HCT116 (cell line): ENCODE data around the gene RTN4RL2. TPM values are rescaled to one million over a fixed set of nuclear protein-coding genes. Genes with fewer than 3 reads are reported as not detected.

Source experiments
- ATAC-seq: fragments of 200-7000 bp; cut with Tn5 transposase; 2 replicates; pipeline ENCODE4 v1.9.1; 2020; ENCODE audit warnings: mild to moderate bottlenecking, moderate library complexity
- BruUV-seq: library from RNA; stranded (reverse); fragments of 400-500 nt; replicated peaks from 2 replicates; lab custom pipeline; 2021; lab: Mats Ljungman, UMichigan
- CTCF ChIA-PET: fragments of 300-600 bp; sonication (Branson Sonifier 250); formaldehyde crosslinking; loops from one replicate; lab custom pipeline; 2021; ENCODE audit warnings: antibody characterized with exemption; lab: Charles Lee
- POLR2A ChIA-PET: fragments of 300-600, 350-600 bp; sonication (Branson Sonifier 250); formaldehyde crosslinking; loops from one replicate; lab custom pipeline; 2021; ENCODE audit warnings: antibody characterized with exemption; lab: Charles Lee
- RAD21 ChIA-PET, 2 experiments: fragments of 300-600 bp; sonication (Branson Sonifier 250); formaldehyde crosslinking; loops; one replicate each; lab custom pipeline; 2023; ENCODE audit warnings: low total read pairs in 2 of 2; ENCODE audit not compliant: uncharacterized antibody in 2 of 2, unreplicated experiment in 2 of 2, low non-redundant PET in 1 of 2; lab: Charles Lee
- DNase-seq: peaks from one replicate; pipeline ENCODE4 v3.0.0-alpha.2; 2010; ENCODE audit warnings: low read depth, low spot score
- H2AFZ ChIP-seq: fragments of 200-600 bp; shearing (Covaris generic), sonication (generic); 2 replicates; pipeline ENCODE4 v1.6.1; 2017; ENCODE audit warnings: low read depth, mixed run types, mixed read lengths, antibody characterized with exemption, low read length; ENCODE audit not compliant: poor library complexity, severe bottlenecking
- H3K27ac ChIP-seq: 2 replicates; pipeline ENCODE4 v1.5.1; 2012; ENCODE audit warnings: low read depth, low read length
- H3K27me3 ChIP-seq: fragments of 200-600 bp; sonication (generic); 2 replicates; pipeline ENCODE4 v1.6.1; 2016; ENCODE audit warnings: mixed run types, low read length, mixed read lengths; ENCODE audit not compliant: insufficient read depth
- H3K36me3 ChIP-seq, 2 experiments: fragments of 200-500 bp in 1 of 2; fragments of 200-600 bp in 1 of 2; sonication (Bioruptor generic) in 1 of 2; sonication (generic) in 1 of 2; 2 replicates each; pipeline versions ENCODE4 v1.5.1 to v1.6.1; 2014 to 2016; ENCODE audit warnings: low read length in 2 of 2, inconsistent platforms in 1 of 2, mixed read lengths in 1 of 2, mixed run types in 1 of 2; ENCODE audit not compliant: insufficient read depth in 2 of 2, control insufficient read depth in 1 of 2
- H3K4me1 ChIP-seq, 2 experiments: fragments of 200-600 bp in 1 of 2; sonication (generic) in 1 of 2; 2 replicates each; pipeline versions ENCODE4 v1.5.1 to v1.6.1; 2012 to 2017; ENCODE audit warnings: low read length in 2 of 2, inconsistent platforms in 1 of 2, mild to moderate bottlenecking in 1 of 2, mixed read lengths in 1 of 2, mixed run types in 1 of 2, moderate library complexity in 1 of 2; ENCODE audit not compliant: insufficient read depth in 2 of 2, control insufficient read depth in 1 of 2
- H3K4me2 ChIP-seq: fragments of 200-600 bp; sonication (generic); 2 replicates; pipeline ENCODE4 v1.6.1; 2017; ENCODE audit warnings: mixed run types, low read length, mixed read lengths
- H3K4me3 ChIP-seq, 2 experiments: fragments of 200-600 bp in 1 of 2; sonication (generic) in 1 of 2; replicated peaks in 1 of 2; 2 replicates each; pipeline ENCODE4 v1.5.1; 2011 to 2016; ENCODE audit warnings: low read length in 2 of 2, control low read depth in 1 of 2, low read depth in 1 of 2, mild to moderate bottlenecking in 1 of 2, mixed read lengths in 1 of 2, mixed run types in 1 of 2
- H3K79me2 ChIP-seq: fragments of 200-600 bp; sonication (generic); 2 replicates; pipeline ENCODE4 v1.6.1; 2017; ENCODE audit warnings: mild to moderate bottlenecking, mixed run types, low read length, moderate library complexity, mixed read lengths; ENCODE audit not compliant: insufficient read depth
- H3K9ac ChIP-seq: fragments of 200-600 bp; sonication (generic); 2 replicates; pipeline ENCODE4 v1.6.1; 2016; ENCODE audit warnings: low read length, mixed read lengths
- H3K9me2 ChIP-seq: fragments of 200-600 bp; sonication (generic), shearing (Covaris generic); 2 replicates; pipeline ENCODE4 v1.6.1; 2017; ENCODE audit warnings: mixed run types, mild to moderate bottlenecking, moderate library complexity; ENCODE audit not compliant: insufficient read depth
- H3K9me3 ChIP-seq, 2 experiments: fragments of 200-500 bp in 1 of 2; fragments of 200-600 bp in 1 of 2; sonication (Bioruptor generic) in 1 of 2; sonication (generic) in 1 of 2; 2 replicates each; pipeline ENCODE4 v1.6.1; 2014 to 2017; ENCODE audit warnings: low read length in 2 of 2, mixed read lengths in 2 of 2, inconsistent platforms in 1 of 2, low read depth in 1 of 2, mild to moderate bottlenecking in 1 of 2, mixed run types in 1 of 2, moderate library complexity in 1 of 2; ENCODE audit not compliant: control insufficient read depth in 1 of 2, insufficient read depth in 1 of 2
- H4K20me1 ChIP-seq: fragments of 200-600 bp; sonication (generic), shearing (Covaris generic); 2 replicates; pipeline ENCODE4 v1.6.1; 2017; ENCODE audit warnings: mixed run types, mild to moderate bottlenecking, moderate library complexity; ENCODE audit not compliant: insufficient read depth
- CEBPB ChIP-seq: IDR thresholded peaks from 2 replicates; pipeline ENCODE4 v1.6.1; 2012; ENCODE audit warnings: low read depth
- CTCF ChIP-seq, 3 experiments: fragments of 200-600 bp in 1 of 3; sonication (generic) in 1 of 3; IDR thresholded peaks in 2 of 3; conservative IDR thresholded peaks in 1 of 3; 2 replicates each; pipeline ENCODE4 v1.5.1; 2012 to 2017; ENCODE audit warnings: low read depth in 2 of 3, low read length in 2 of 3, antibody characterized with exemption in 1 of 3, borderline replicate concordance in 1 of 3, control low read depth in 1 of 3, mild to moderate bottlenecking in 1 of 3, mixed read lengths in 1 of 3, mixed run types in 1 of 3, moderate library complexity in 1 of 3; ENCODE audit not compliant: insufficient read depth in 1 of 3
- EGR1 ChIP-seq: IDR thresholded peaks from 2 replicates; pipeline ENCODE4 v1.6.1; 2012; ENCODE audit warnings: low read depth
- EZH2 ChIP-seq: fragments of 200-600 bp; sonication (generic); IDR thresholded peaks from 2 replicates; pipeline ENCODE4 v1.6.1; 2017; ENCODE audit warnings: antibody characterized with exemption, mixed run types
- EZH2phosphoT487 ChIP-seq: fragments of 200-600 bp; IDR thresholded peaks from 2 replicates; pipeline ENCODE4 v1.6.1; 2018; ENCODE audit warnings: antibody characterized with exemption, borderline replicate concordance
- JUND ChIP-seq: IDR thresholded peaks from 2 replicates; pipeline ENCODE4 v1.6.1; 2012
- MAX ChIP-seq: IDR thresholded peaks from 2 replicates; pipeline ENCODE4 v1.6.1; 2012
- POLR2A ChIP-seq: IDR thresholded peaks from 2 replicates; pipeline ENCODE4 v1.7.0; 2011; ENCODE audit warnings: borderline replicate concordance; ENCODE audit not compliant: insufficient read depth, insufficient read length; ENCODE audit errors: extremely low read depth
- REST ChIP-seq: IDR thresholded peaks from 2 replicates; pipeline ENCODE4 v1.6.1; 2012; ENCODE audit warnings: low read depth
- TCF7L2 ChIP-seq: IDR thresholded peaks from 2 replicates; pipeline ENCODE4 v1.7.0; 2011; ENCODE audit warnings: borderline replicate concordance, inconsistent platforms; ENCODE audit not compliant: insufficient read depth, insufficient read length; ENCODE audit errors: extremely low read depth
- YY1 ChIP-seq: IDR thresholded peaks from 2 replicates; pipeline ENCODE4 v1.6.1; 2011; ENCODE audit warnings: low read length, low read depth, moderate library complexity, mild to moderate bottlenecking; ENCODE audit not compliant: insufficient replicate concordance; ENCODE audit errors: extremely low read depth
- ZBTB33 ChIP-seq: IDR thresholded peaks from 2 replicates; pipeline ENCODE4 v1.6.1; 2011; ENCODE audit warnings: mild to moderate bottlenecking, low read length, moderate library complexity; ENCODE audit not compliant: insufficient replicate concordance; ENCODE audit errors: extremely low read depth
- ZNF274 ChIP-seq: fragments of 200-500 bp; sonication (Bioruptor generic); IDR thresholded peaks from 2 replicates; pipeline ENCODE4 v1.6.1; 2014; ENCODE audit warnings: mild to moderate bottlenecking, low read depth, low read length, inconsistent platforms
- intact Hi-C: fragments of 100-400 bp; cut with micrococcal nuclease; formaldehyde crosslinking; loops from 2 replicates; pipeline ENCODE4 v1.10.0; 2022
- total RNA-seq: library from RNA; stranded (reverse); gene quantifications from one replicate; pipeline ENCODE4 v1.2.1, GENCODE V29; 2021; ENCODE audit not compliant: unreplicated experiment

The RTN4RL2 gene
- total RNA-seq, 1 experiment from 2014 or later = 24.0 TPM

- ATAC-seq = no peak
- no peak overlapping the region for H3K4me2 ChIP-seq
- no peak for DNase-seq
- POLR2A ChIA-PET = no interaction called here
- CTCF ChIA-PET = interaction anchor here (1.1 kb wide), 1 partner anchor 17 kb away, joined by 3 read pairs; no protein-coding TSS in a partner anchor
- RAD21 ChIA-PET = no interaction called here
- H3K79me2 ChIP-seq = no peaks in the 10 kb centered on the region
- no peaks in the 10 kb centered on the region for H4K20me1 ChIP-seq
- H3K36me3 ChIP-seq = no peaks in the 10 kb centered on the region
- H3K9ac ChIP-seq = no peak overlapping the region
- no peaks in the 10 kb centered on the region for H3K9me3 ChIP-seq
- H3K9me2 ChIP-seq = no peaks in the 10 kb centered on the region
- H3K4me1 ChIP-seq = peaks cover 14 to 36% of the 10 kb centered on the region in 2 experiments; a peak in 3 of 4 replicates
- no peak overlapping the region for H3K27ac ChIP-seq
- no TSS peak for BruUV-seq
- TF ChIP-seq POLR2A (no peak), MAX (no peak), EZH2phosphoT487 (no peak), REST (no peak), CTCF (IDR thresholded peaks at IDR 0.05 in 2 of 3, conservative IDR thresholded peaks at IDR 0.05 in 1 of 3; ENCODE audit: borderline replicate concordance in 1 of 3, insufficient read depth in 1 of 3, low read depth in 2 of 3, low read length in 2 of 3) (no peak), JUND (no peak), ZNF274 (no peak), EZH2 (no peak), YY1 (no peak), CEBPB (no peak), ZBTB33 (no peak), TCF7L2 (no peak), EGR1 (no peak)
- no peaks in the 10 kb centered on the region for H3K27me3 ChIP-seq
- H3K4me3 ChIP-seq = no peak overlapping the region
- H2AFZ ChIP-seq = no peak overlapping the region
- intact Hi-C loops = no loop called here
Measured at GRCh38 chr11:57462597-57462996, 2.3 kb downstream of the RTN4RL2 start.
